Tibial nerve (tissue), 4 donors: ENCODE results near the gene CLDN24. TPM values are rescaled to one million over a fixed set of nuclear protein-coding genes. Genes with fewer than 3 reads are reported as not detected.
A peak's percentile ranks its signal among the peaks of the same experiment; 100 is the strongest.

Experiments
- DNase-seq, 2 donors: peaks; one replicate each; pipeline ENCODE4 v3.0.0-alpha.2; 2019; ENCODE audit warnings: low spot score in 2 of 2
- H3K27ac ChIP-seq, 4 donors: fragments of 200-600 bp; sonication (generic) in 3 of 4; one replicate each; pipeline ENCODE4 v1.5.1; 2017 to 2019; ENCODE audit warnings: mild to moderate bottlenecking in 1 of 4
- H3K27me3 ChIP-seq, 2 donors: fragments of 200-600 bp; sonication (generic) in 1 of 2; one replicate each; pipeline versions ENCODE4 v1.5.1 to v1.6.0; 2017 to 2019
- H3K36me3 ChIP-seq, 3 donors: fragments of 200-600 bp; sonication (generic); one replicate each; pipeline ENCODE4 v1.5.1; 2018 to 2019
- H3K4me1 ChIP-seq, 4 donors: fragments of 200-600 bp; sonication (generic) in 3 of 4; one replicate each; pipeline ENCODE4 v1.5.1; 2017 to 2019
- H3K4me3 ChIP-seq, 4 donors: fragments of 200-600 bp; sonication (generic) in 3 of 4; one replicate each; pipeline ENCODE4 v1.5.1; 2017 to 2019; ENCODE audit warnings: mild to moderate bottlenecking in 1 of 4, moderate library complexity in 1 of 4
- H3K9me3 ChIP-seq, 4 donors: fragments of 200-600 bp; sonication (generic) in 3 of 4; one replicate each; pipeline ENCODE4 v1.5.1; 2017 to 2019
- EP300 ChIP-seq, 2 donors: sonication (generic); formaldehyde crosslinking; IDR thresholded peaks; one replicate each; pipeline ENCODE4 v1.6.1; 2017; ENCODE audit warnings: antibody characterized with exemption in 2 of 2, mild to moderate bottlenecking in 1 of 2
- POLR2A ChIP-seq, 2 donors: fragments of 450-650 bp; IDR thresholded peaks; one replicate each; pipeline ENCODE4 v1.6.1; 2017; ENCODE audit warnings: antibody characterized with exemption in 2 of 2, mild to moderate bottlenecking in 2 of 2, moderate library complexity in 2 of 2
- WGBS, 2 donors: methylation state at CpG; one replicate each; pipeline ENCODE4 v1.1.5; 2018; 5-methylcytosine and 5-hydroxymethylcytosine counted together
- total RNA-seq, 4 donors: library from RNA; depleted of rRNA; stranded (reverse); fragments of >200 nt; gene quantifications; one replicate each; pipeline ENCODE4 v1.1.0, GENCODE V29; 2016
- TF ChIP-seq, protein P1 (sequence below), 5 experiments: fragments of 200-600 bp in 3 of 5; fragments of 450-650 bp in 2 of 5; sonication (generic) in 3 of 5; IDR thresholded peaks; one replicate each; pipeline ENCODE4 v1.5.1; 2016 to 2019; ENCODE audit warnings: antibody characterized with exemption in 5 of 5, mild to moderate bottlenecking in 3 of 5, moderate library complexity in 2 of 5

The CLDN24 gene
- total RNA-seq, 4 donors from 2014 or later: not detected

DNA sequence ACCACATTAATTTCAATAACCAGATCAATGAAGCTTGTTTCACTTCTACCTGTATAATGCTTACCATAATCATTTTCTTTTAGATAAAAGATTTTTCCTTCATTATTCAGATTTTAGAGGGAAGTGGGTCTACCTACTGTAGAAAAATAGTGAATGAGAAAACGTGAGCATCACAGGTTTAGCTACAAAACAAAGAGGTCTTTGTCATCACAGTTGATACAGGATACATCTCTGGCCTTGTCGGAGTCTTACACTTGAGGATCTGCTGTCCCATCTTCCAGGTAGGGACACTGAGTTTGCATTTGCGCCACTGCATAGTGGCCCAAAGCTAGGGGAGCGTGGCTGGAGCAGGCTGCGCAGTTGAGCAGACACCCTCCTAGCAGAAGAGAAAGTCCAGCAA is 710 bp downstream of the CLDN24 start:
- no peak for DNase-seq
- Histone ChIP-seq H3K36me3 (no peaks in the 10 kb centered on the region), H3K27ac (peak overlapping the region in 1 of 4 donors; percentile 44), H3K9me3 (no peaks in the 10 kb centered on the region), H3K4me1 (peaks cover 0 to 18% (median 8%) of the 10 kb centered on the region in 4 donors), H3K4me3 (no peak overlapping the region), H3K27me3 (no peaks in the 10 kb centered on the region)
- 87 to 89% methylated on average over 5 of the region's 5 CpGs for WGBS, 2 donors
- no peak for TF ChIP-seq POLR2A (IDR thresholded peaks at IDR 0.05)
- TF ChIP-seq, protein P1, sequence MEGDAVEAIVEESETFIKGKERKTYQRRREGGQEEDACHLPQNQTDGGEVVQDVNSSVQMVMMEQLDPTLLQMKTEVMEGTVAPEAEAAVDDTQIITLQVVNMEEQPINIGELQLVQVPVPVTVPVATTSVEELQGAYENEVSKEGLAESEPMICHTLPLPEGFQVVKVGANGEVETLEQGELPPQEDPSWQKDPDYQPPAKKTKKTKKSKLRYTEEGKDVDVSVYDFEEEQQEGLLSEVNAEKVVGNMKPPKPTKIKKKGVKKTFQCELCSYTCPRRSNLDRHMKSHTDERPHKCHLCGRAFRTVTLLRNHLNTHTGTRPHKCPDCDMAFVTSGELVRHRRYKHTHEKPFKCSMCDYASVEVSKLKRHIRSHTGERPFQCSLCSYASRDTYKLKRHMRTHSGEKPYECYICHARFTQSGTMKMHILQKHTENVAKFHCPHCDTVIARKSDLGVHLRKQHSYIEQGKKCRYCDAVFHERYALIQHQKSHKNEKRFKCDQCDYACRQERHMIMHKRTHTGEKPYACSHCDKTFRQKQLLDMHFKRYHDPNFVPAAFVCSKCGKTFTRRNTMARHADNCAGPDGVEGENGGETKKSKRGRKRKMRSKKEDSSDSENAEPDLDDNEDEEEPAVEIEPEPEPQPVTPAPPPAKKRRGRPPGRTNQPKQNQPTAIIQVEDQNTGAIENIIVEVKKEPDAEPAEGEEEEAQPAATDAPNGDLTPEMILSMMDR (IDR thresholded peaks at IDR 0.05): no peak
- TF ChIP-seq EP300 (IDR thresholded peaks at IDR 0.05): no peak

DNA sequence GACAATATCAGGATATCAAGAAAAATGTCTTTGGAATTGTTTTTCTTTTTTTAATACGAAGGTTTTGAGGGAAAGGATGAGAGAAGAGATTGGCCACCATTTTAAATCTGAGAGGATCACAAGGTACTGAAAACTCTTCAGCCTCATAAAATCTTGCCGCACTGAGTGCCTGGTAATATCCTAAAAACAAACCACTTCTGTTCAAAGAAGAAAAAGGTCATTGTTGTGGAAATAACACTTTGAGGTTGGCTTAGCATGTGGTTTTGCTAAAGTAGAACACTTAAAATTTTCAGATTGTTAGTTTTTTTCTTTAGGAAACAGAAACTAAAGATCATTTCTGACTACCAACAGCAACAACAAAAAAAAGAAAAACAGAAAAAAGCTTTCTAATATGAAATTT is 1.1 kb downstream of the CLDN24 start:
- DNase-seq: no peak
- Histone ChIP-seq H3K27me3 (no peaks in the 10 kb centered on the region), H3K4me1 (peaks cover 0 to 18% (median 8%) of the 10 kb centered on the region in 4 donors), H3K27ac (peak overlapping the region in 1 of 4 donors; percentile 44), H3K4me3 (no peak overlapping the region), H3K36me3 (peaks cover 0 to 4% (median 0%) of the 10 kb centered on the region in 3 donors), H3K9me3 (no peaks in the 10 kb centered on the region)
- WGBS, 2 donors: 31 to 33% methylated on average over 2 of the region's 2 CpGs
- TF ChIP-seq EP300 (IDR thresholded peaks at IDR 0.05) (no peak), POLR2A (IDR thresholded peaks at IDR 0.05) (no peak)
- TF ChIP-seq, protein P1 (IDR thresholded peaks at IDR 0.05): no peak

DNA sequence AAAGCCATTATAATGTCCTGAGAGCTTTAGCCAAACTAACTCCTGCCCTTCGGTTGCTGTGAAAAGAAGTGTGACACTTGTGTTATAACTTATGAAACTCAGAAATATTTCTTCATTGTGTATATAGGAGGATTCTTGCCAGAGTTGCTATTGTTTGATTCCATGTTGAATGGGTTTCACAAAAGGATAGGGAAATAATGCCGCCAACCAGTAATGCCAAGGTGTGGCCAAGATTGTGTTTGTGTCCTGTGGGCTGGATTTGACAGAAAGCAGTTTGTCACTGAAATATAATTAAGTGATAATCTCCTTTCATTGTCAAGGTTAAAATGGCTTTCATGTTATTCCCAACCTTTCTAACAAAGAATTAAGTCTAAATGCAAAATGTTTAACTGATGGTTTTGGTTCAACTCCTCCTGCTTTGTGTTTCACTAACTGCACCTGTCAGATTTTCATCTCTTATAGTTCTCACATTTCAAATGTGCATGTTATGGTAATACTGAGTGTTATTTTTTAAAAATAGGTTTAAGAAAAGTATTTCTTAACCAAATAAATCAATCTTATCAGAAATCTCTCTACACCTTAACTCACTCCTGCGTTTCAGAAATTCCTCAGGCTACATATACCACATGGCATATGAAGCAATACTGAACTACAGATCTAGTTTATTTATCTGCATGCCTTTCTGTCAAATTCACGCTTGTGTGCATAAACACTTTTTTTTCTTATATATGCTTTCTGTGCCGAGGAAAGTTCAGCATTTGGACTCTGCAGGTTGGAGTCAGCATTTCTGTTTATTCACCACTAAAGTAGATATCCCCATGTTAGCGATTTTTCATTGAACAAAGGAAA is 1.8 kb downstream of the CLDN24 start, which contains the start of gene CLDN22:
Gene CLDN22, minus strand, starts transcription at position 66 of the 849 bp plus-strand sequence. Its CDS starts 58 bp downstream, at position 8.
- WGBS, 2 donors: 74 to 79% methylated on average over 6 of the region's 6 CpGs
- DNase-seq: no peak
- TF ChIP-seq EP300 (IDR thresholded peaks at IDR 0.05) (no peak), POLR2A (IDR thresholded peaks at IDR 0.05) (no peak)
- TF ChIP-seq, protein P1 (IDR thresholded peaks at IDR 0.05): no peak

DNA sequence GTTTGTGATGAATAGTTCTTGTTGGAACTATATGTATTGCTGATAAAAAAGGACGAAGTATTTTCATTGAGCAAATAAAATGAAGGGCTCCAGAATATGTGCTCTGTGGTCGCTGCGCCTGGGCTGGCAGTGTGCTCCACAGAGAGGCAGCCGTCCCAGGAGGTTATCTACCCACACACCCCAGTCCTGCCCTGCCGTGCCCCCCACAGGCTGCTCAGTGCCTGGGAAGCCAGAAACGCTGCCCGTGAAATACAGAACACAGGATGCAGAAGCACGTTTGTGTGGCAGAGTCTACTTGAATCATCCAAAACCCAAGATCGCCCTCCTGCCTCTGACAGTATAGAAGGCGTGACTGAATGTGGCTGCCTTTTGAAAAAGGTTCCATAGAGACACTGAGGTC is 3.6 kb downstream of the CLDN24 start:
- H3K4me1 ChIP-seq: peaks cover 0 to 18% (median 8%) of the 10 kb centered on the region in 4 donors
- 39 to 64% methylated on average over 10 of the region's 10 CpGs for WGBS, 2 donors
- H3K9me3 ChIP-seq: no peaks in the 10 kb centered on the region
- peaks cover 0 to 28% (median 0%) of the 10 kb centered on the region in 3 donors for H3K36me3 ChIP-seq
- no peak overlapping the region for H3K4me3 ChIP-seq
- TF ChIP-seq POLR2A (IDR thresholded peaks at IDR 0.05) (no peak), EP300 (IDR thresholded peaks at IDR 0.05) (no peak)
- TF ChIP-seq, protein P1 (IDR thresholded peaks at IDR 0.05): no peak
- peak overlapping the region in 1 of 4 donors; percentile 31 for H3K27ac ChIP-seq
- no peaks in the 10 kb centered on the region for H3K27me3 ChIP-seq
- no peak for DNase-seq

More for the DNA sequence above, 1.8 kb downstream of the CLDN24 start, which contains the start of gene CLDN22:
- H3K27ac ChIP-seq: peak within 1 kb of the TSS in 1 of 4 donors; percentile 44
- H3K9me3 ChIP-seq: no peaks in the 10 kb centered on the region
- no peak within 1 kb of the TSS for H3K4me3 ChIP-seq
- H3K36me3 ChIP-seq: peaks cover 0 to 11% (median 0%) of the 10 kb centered on the region in 3 donors
- H3K27me3 ChIP-seq: no peaks in the 10 kb centered on the region
- H3K4me1 ChIP-seq: peaks cover 0 to 18% (median 8%) of the 10 kb centered on the region in 4 donors

DNA sequence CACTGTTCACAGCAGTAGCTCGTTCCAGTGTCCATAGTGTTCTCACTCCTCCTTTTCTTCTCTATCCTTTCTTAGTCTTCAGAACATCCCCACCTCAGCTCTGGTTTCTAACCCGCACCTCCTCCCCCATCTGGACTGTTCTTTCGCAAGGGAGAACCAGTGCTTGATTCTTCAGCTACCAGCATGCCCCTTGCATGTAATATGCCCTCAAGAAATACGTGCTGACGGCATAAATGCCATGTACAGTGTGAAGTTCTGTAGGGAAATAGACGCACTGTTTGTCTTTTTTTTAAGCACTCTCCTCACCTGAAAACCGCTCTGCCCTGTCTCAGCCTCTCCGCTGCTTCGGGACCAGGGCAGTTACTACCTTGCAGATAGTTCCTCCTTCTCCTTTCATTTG is 7.4 kb downstream of the CLDN24 start:
- TF ChIP-seq POLR2A (IDR thresholded peaks at IDR 0.05): no peak
- TF ChIP-seq, protein P1 (IDR thresholded peaks at IDR 0.05): no peak
- TF ChIP-seq EP300 (IDR thresholded peaks at IDR 0.05): no peak
- 94 to 95% methylated on average over 9 of the region's 9 CpGs for WGBS, 2 donors
- DNase-seq: no peak
- Histone ChIP-seq H3K36me3 (peaks cover 0 to 47% (median 0%) of the 10 kb centered on the region in 3 donors), H3K4me3 (no peak overlapping the region), H3K9me3 (no peaks in the 10 kb centered on the region), H3K27ac (no peak overlapping the region), H3K27me3 (no peaks in the 10 kb centered on the region), H3K4me1 (peaks cover 0 to 10% (median 0%) of the 10 kb centered on the region in 4 donors)
